Right kidney (tissue), 1 donor: Measurements from ENCODE around the gene LAMC2.

Experiments
- DNase-seq: peaks from one replicate; pipeline ENCODE4 v3.0.0-alpha.2; 2016

LAMC2 gene

DNA sequence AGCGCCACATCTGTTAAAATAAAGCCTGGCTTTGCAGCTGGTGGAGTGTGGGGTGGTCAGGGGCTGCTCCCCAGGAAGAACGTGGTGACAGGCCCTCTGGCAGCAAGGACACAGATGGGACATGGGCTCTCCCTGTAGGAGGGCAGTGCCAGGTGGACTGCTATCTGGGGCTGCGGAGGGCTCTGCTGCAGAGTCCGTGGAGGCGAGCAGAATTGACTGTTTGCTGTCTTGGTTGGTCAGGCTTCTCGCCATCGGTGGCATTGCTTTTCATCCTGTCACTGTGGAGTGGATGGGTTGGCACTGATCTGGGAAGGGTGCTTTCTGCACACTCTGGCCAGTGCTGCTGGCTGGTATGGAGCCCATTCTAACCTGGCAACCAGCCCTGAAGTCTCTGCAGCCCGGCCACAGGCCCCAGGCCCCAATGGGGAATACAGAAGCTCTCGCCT lies 103.0 kb downstream of the LAMC2 start:
- no peak for DNase-seq

DNA sequence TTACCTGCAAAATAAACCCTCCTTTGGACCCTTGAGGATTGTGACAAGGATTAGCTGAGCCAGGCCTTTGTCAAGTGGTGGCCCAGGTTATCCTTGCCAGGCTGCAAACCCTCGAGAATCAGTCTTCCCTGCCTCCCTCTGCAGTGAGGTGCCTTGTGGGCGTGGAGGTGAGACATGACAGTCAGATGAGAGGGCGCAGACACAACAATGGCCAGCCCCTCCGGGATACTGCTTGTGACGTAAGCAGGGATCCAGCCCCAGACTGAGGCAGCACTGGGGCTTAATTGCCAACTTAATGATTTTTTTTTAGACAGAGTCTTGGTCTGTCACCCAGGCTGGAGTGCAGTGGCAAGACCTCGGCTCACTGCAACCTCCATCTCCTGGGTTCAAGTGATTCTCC lies 104.6 kb downstream of the LAMC2 start:
- DNase-seq, result no peak

DNA sequence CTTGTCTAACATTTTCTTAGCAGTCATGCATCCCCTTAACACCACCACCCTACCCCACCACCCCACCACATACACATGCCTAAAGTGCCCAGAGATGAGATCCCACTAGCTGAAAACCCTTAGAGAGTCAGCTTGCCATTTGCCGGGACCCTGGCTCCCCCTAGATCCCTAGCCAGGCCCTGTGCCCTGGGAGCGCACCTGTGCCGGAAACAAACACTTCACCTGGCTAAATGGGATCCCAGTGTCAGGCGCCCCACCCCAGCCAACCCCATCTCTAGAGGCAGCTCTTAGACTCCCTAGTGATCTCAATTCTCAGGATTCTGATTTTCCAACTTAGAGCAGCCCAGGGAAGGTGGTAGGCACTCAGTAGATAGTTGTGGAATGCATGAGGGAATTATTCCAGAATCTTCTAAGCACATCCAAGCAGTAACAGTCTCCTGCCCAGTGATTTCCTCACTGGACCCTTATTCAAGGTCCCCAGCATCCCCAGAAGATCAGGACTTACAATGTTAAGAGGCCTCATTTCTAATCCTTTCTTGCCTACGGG lies 105.2 kb downstream of the LAMC2 start:
- no peak for DNase-seq

DNA sequence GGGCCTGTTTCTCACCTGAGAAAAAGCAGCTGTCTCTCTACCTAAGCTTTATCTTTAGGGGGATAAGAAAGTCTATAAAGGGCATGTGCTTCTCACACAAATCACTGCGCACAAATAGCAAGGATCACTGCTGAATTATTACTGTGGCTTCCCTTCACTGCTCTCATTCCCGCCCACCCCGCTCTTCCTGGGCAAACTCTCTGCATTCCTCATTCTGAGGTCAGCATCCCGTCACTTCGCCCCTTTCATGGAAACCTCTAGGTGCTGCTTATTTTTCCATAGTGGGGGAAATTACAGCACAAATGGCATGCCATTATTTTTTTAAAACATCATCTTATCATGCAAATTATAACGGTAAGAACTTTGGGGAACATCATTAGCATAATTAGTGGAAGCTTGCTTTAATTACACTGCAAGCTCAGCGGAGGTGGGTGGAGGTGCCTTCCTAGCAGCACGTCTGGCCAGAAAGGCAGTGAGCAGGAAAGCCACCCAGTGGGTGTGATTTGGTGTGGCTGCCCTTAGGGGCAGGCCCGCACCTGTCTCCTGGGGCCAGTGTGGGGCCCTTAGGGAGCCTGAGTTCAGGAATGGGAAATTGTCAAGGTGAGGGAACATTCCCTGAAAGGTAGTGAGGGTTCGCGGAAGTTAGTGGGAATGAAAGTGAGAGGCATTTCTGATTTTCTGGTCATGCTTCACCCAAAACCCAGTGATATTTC lies 105.9 kb downstream of the LAMC2 start:
- DNase-seq, result no peak

DNA sequence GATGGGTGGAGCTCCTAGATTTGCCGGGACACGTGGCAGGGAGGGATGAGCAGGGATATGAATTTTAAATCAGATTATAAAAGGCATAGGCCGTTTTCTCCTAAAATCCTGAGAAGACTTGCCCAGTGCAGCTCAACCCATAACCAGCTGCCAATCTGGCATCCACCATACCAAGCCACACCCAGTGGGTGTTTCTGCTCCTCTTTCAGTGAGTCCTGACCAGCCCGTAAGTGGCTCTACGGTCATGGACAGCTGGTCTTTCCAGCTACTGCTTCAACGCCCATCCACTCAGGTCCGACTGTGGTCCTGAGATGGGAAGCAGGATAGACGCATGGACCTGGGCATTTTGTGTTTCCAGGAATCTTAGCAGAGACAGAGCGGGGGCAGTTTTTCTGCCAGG lies 107.2 kb downstream of the LAMC2 start:
- no peak for DNase-seq

DNA sequence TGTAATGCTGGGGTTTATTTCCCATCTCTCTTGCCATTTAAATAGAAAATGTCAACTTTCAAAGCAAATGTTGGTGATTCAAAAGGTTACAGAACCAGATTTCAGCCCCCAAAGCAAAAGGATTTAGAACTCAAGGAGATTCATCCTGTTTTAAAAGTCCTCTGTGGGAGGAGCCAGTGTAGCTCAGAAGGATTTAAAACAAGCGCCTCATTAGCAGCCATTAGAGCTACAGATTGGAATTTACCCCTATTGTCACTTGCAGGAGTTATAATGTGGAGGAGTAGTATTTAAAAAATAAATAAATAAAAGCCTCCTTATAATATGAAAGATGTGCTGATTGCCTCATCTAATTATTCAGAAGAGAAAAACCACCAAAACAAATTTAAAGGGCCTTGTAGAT lies 107.8 kb downstream of the LAMC2 start:
- no peak for DNase-seq
